BE2C (cell line): ENCODE measurements around the gene IRAK2.
"Not testable (repeated sequence)": the region's sequence is repeated elsewhere in the genome, so short reads cannot be mapped to it uniquely, and the experiment has no call there.

Source experiments
- DNase-seq: peaks from one replicate; pipeline ENCODE4 v3.0.0-alpha.2; 2020
- H3K27me3 ChIP-seq: fragments of 250-450 bp; sonication (Bioruptor Pico); 2 replicates; pipeline ENCODE4 v1.5.1; 2020; ENCODE audit warnings: mild to moderate bottlenecking
- H3K36me3 ChIP-seq: fragments of 250-450 bp; sonication (Bioruptor Pico); 2 replicates; pipeline ENCODE4 v1.5.1; 2020; ENCODE audit warnings: mild to moderate bottlenecking
- H3K4me1 ChIP-seq: fragments of 250-450 bp; sonication (Bioruptor Pico); 2 replicates; pipeline ENCODE4 v1.5.1; 2020
- H3K4me3 ChIP-seq: 2 replicates; pipeline ENCODE4 v1.5.1; 2011; ENCODE audit warnings: low read depth, low read length
- H3K9me3 ChIP-seq: fragments of 250-450 bp; sonication (Bioruptor Pico); 2 replicates; pipeline ENCODE4 v1.5.1; 2020
- CTCF ChIP-seq: IDR thresholded peaks from 2 replicates; pipeline ENCODE4 v1.5.1; 2012; ENCODE audit warnings: mild to moderate bottlenecking, low read depth, low read length

Gene IRAK2

GRCh38 chr3:10262027-10262426 is 97.3 kb downstream of the IRAK2 start:
- no peaks in the 10 kb centered on the region for H3K9me3 ChIP-seq
- no peak overlapping the region for H3K4me3 ChIP-seq
- no peak for TF ChIP-seq CTCF
- H3K36me3 ChIP-seq = peaks cover 6% of the 10 kb centered on the region
- DNase-seq = no peak
- H3K27me3 ChIP-seq = no peaks in the 10 kb centered on the region
- no peaks in the 10 kb centered on the region for H3K4me1 ChIP-seq

GRCh38 chr3:10263646-10264363 is 99.1 kb downstream of the IRAK2 start:
- TF ChIP-seq CTCF = peak; percentile 50
- DNase-seq = peak; percentile 40
- H3K4me3 ChIP-seq = no peak overlapping the region
- H3K36me3 ChIP-seq = peaks cover 6% of the 10 kb centered on the region
- H3K4me1 ChIP-seq = no peaks in the 10 kb centered on the region
- no peaks in the 10 kb centered on the region for H3K27me3 ChIP-seq
- no peaks in the 10 kb centered on the region for H3K9me3 ChIP-seq

- Histone ChIP-seq H3K4me3 (no peak overlapping the region), H3K4me1 (no peaks in the 10 kb centered on the region), H3K9me3 (no peaks in the 10 kb centered on the region), H3K36me3 (peaks cover 11% of the 10 kb centered on the region), H3K27me3 (no peaks in the 10 kb centered on the region)
- TF ChIP-seq CTCF = no peak
- no peak for DNase-seq
These were observed 101.1 kb downstream of the IRAK2 start for GRCh38 chr3:10265833-10266232.

GRCh38 chr3:10266936-10267335 is 102.2 kb downstream of the IRAK2 start:
- not testable (repeated sequence) for H3K27me3 ChIP-seq, DNase-seq, H3K4me3 ChIP-seq, H3K9me3 ChIP-seq, H3K4me1 ChIP-seq
- H3K36me3 ChIP-seq = peaks cover 10% of the 10 kb centered on the region

GRCh38 chr3:10268116-10268515 is 103.4 kb downstream of the IRAK2 start:
- TF ChIP-seq CTCF = no peak

GRCh38 chr3:10268930-10269329 is 104.2 kb downstream of the IRAK2 start:
- TF ChIP-seq CTCF = no peak
- Histone ChIP-seq H3K4me3 (no peak overlapping the region), H3K4me1 (no peaks in the 10 kb centered on the region), H3K27me3 (no peaks in the 10 kb centered on the region), H3K36me3 (peaks cover 10% of the 10 kb centered on the region), H3K9me3 (no peaks in the 10 kb centered on the region)
- DNase-seq = no peak

More at GRCh38 chr3:10268116-10268515, 103.4 kb downstream of the IRAK2 start:
- no peaks in the 10 kb centered on the region for H3K4me1 ChIP-seq
- no peak for DNase-seq
- no peaks in the 10 kb centered on the region for H3K9me3 ChIP-seq
- H3K36me3 ChIP-seq = peaks cover 10% of the 10 kb centered on the region
- no peak overlapping the region for H3K4me3 ChIP-seq
- no peaks in the 10 kb centered on the region for H3K27me3 ChIP-seq
